Endothelial cell of umbilical vein (primary cell): ENCODE results near the gene SERPINC1.

ENCODE experiments used
- EZH2 ChIP-seq: IDR thresholded peaks from 2 replicates; pipeline ENCODE4 v1.6.1; 2012; ENCODE audit warnings: borderline replicate concordance, low read depth, mild to moderate bottlenecking, moderate library complexity, low read length, inconsistent platforms; ENCODE audit not compliant: severe bottlenecking
- GATA2 ChIP-seq: IDR thresholded peaks from 2 replicates; pipeline ENCODE4 v1.7.0; 2011; ENCODE audit warnings: low read depth, mild to moderate bottlenecking, moderate library complexity, mixed read lengths, low read length; ENCODE audit not compliant: insufficient read length, insufficient read depth
- MYC ChIP-seq: IDR thresholded peaks from one replicate; pipeline ENCODE4 v1.6.1; 2011; ENCODE audit warnings: mild to moderate bottlenecking, low read depth, low read length
- POLR2A ChIP-seq: IDR thresholded peaks from 2 replicates; pipeline ENCODE4 v1.6.1; 2012; ENCODE audit warnings: low read depth, mild to moderate bottlenecking, control low read depth, low read length
- POLR2AphosphoS5 ChIP-seq: IDR thresholded peaks from 2 replicates; pipeline ENCODE4 v1.6.1; 2012; ENCODE audit warnings: low read depth, mild to moderate bottlenecking, control low read depth, low read length, moderate library complexity; ENCODE audit not compliant: insufficient read depth
- TF ChIP-seq, protein P1 (sequence below), 2 donors: IDR thresholded peaks; 1 replicate in 1 of 2; 2 replicates in 1 of 2; pipeline ENCODE4 v1.5.1; 2011; ENCODE audit warnings: low read length in 2 of 2, mild to moderate bottlenecking in 2 of 2, moderate library complexity in 2 of 2, control low read depth in 1 of 2, inconsistent platforms in 1 of 2, low read depth in 1 of 2; ENCODE audit not compliant: insufficient read depth in 1 of 2; ENCODE audit errors: extremely low read depth in 1 of 2

DNA sequence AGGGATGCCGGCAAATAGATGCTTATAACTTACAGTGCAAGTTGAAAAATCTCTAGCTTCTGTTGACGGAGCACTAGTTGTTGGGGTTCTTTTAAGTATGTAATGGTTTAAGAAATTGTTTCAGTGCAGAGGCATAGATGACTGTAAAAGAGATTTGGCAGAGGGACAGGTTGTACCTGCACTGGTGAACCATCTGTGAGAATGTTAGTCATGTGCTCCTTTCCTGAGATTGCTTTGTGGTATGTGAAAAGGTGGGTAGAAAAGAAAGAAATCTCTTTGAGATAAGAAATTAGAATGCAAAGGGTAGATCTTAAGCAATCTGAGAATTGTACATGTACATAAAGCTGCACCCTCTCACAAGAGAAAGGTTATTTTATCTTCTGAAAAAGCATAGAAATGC is 29.5 kb downstream of the SERPINC1 start:
- TF ChIP-seq EZH2 (no peak), POLR2AphosphoS5 (no peak), POLR2A (no peak), GATA2 (no peak), MYC (no peak)
- TF ChIP-seq, protein P1, sequence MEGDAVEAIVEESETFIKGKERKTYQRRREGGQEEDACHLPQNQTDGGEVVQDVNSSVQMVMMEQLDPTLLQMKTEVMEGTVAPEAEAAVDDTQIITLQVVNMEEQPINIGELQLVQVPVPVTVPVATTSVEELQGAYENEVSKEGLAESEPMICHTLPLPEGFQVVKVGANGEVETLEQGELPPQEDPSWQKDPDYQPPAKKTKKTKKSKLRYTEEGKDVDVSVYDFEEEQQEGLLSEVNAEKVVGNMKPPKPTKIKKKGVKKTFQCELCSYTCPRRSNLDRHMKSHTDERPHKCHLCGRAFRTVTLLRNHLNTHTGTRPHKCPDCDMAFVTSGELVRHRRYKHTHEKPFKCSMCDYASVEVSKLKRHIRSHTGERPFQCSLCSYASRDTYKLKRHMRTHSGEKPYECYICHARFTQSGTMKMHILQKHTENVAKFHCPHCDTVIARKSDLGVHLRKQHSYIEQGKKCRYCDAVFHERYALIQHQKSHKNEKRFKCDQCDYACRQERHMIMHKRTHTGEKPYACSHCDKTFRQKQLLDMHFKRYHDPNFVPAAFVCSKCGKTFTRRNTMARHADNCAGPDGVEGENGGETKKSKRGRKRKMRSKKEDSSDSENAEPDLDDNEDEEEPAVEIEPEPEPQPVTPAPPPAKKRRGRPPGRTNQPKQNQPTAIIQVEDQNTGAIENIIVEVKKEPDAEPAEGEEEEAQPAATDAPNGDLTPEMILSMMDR (IDR thresholded peaks at IDR 0.05; ENCODE audit: extremely low read depth in 1 of 2, insufficient read depth in 1 of 2, low read depth in 1 of 2, low read length in 2 of 2): no peak
